Fibroblast of the aortic adventitia (primary cell): ENCODE results near the gene RCSD1. TPM values are rescaled to one million over a fixed set of nuclear protein-coding genes. Genes with fewer than 3 reads are reported as not detected.

Source experiments
- DNase-seq: peaks from one replicate; pipeline ENCODE4 v3.0.0-alpha.2; 2010; ENCODE audit warnings: low read depth
- H3K4me3 ChIP-seq: 2 replicates; pipeline ENCODE4 v1.5.1; 2011; ENCODE audit warnings: low read depth, mild to moderate bottlenecking, control low read depth, low read length, moderate library complexity
- total RNA-seq: library from RNA; depleted of rRNA; stranded (reverse); fragments of >200 nt; gene quantifications from 2 replicates; pipeline ENCODE4 v1.2.3, GENCODE V29; 2012; ENCODE audit warnings: low replicate concordance
- TF ChIP-seq, protein P1 (sequence below): IDR thresholded peaks from 2 replicates; pipeline ENCODE4 v1.5.1; 2011; ENCODE audit warnings: mild to moderate bottlenecking, low read length, control low read depth, inconsistent platforms; ENCODE audit not compliant: insufficient read depth

Gene RCSD1
- total RNA-seq, 1 donor, result not detected

DNA sequence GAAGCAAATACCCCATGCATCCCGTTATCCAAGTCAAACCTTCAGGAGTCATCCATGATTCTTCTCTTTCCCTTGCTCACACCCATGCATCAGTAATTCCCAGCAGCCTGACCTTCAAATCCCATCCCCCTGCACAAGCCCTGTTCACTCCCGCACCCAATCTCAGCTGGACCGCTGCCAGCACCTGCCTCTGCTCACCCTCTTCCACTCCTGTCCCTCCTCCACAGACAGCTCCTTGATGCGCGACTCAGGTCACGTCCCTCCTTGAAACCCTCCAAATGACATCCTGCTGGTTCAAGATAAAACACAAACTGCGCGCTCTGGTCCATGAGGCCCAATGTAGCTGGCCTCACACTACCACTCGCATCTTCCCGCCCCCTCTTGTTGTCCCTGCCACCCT is 48.4 kb downstream of the RCSD1 start:
- no peak for DNase-seq
- TF ChIP-seq, protein P1, sequence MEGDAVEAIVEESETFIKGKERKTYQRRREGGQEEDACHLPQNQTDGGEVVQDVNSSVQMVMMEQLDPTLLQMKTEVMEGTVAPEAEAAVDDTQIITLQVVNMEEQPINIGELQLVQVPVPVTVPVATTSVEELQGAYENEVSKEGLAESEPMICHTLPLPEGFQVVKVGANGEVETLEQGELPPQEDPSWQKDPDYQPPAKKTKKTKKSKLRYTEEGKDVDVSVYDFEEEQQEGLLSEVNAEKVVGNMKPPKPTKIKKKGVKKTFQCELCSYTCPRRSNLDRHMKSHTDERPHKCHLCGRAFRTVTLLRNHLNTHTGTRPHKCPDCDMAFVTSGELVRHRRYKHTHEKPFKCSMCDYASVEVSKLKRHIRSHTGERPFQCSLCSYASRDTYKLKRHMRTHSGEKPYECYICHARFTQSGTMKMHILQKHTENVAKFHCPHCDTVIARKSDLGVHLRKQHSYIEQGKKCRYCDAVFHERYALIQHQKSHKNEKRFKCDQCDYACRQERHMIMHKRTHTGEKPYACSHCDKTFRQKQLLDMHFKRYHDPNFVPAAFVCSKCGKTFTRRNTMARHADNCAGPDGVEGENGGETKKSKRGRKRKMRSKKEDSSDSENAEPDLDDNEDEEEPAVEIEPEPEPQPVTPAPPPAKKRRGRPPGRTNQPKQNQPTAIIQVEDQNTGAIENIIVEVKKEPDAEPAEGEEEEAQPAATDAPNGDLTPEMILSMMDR, result no peak
- no peak overlapping the region for H3K4me3 ChIP-seq

DNA sequence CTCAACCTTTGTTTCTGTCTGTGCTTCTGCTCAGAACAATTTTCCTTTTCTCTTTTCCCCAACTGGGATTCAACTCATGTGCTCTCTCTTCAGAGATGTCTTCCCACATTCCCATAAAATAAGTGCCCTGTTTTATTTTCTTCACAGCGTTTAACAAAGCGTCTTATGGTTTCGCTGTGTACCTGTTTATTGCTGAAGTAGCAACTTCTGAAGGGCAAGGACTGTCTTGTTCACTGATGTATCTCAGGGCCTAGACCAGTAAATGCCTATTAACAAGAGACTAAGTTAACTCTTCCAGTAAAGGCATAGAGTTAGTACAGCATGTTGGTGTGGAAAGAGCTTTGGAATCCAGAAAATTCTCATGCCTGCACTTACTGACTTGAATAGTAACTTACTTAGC is 48.8 kb downstream of the RCSD1 start:
- TF ChIP-seq, protein P1, result no peak
- DNase-seq, result no peak
- no peak overlapping the region for H3K4me3 ChIP-seq

DNA sequence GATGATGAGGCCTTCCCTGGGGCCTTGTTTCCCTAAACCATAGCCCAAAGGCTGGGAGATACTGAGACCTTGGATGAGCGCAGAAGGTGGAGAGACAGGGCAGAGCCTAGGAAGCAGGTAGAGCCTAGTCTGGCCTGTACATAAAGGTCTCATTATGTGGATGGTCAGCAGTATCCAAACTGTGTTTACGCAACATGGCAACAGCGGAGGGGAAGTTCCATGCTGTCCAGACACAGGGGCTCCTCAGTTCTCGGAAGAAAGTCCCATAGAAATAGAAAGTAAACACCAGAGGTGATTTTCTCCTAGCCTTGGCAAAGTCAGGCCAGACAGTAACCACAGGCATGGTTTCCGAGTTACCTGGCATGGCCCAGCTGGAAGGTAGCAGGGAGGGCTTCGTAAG is 49.7 kb downstream of the RCSD1 start:
- H3K4me3 ChIP-seq, result no peak overlapping the region
- DNase-seq, result no peak
- TF ChIP-seq, protein P1, result no peak

DNA sequence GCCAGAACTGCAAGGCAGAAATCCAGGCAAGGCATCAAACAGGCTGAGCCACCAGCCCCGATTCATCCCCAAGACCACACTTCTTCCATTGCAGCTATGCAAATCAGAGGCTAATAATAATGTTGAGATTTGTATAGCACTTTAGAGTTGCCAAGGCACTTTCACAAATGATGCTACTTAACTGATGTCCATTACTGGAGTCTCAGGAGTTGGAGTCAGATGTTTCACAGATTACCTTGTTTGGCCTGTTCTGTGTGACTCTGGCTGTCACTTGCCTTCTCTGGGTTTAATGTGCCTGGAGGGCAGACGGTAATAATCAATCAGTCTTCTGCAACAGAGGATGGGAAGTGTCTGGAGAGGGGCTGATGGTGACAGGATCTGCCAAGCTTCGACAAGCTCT is 51.0 kb downstream of the RCSD1 start:
- TF ChIP-seq, protein P1, result no peak
- DNase-seq, result no peak
- H3K4me3 ChIP-seq, result no peak overlapping the region

DNA sequence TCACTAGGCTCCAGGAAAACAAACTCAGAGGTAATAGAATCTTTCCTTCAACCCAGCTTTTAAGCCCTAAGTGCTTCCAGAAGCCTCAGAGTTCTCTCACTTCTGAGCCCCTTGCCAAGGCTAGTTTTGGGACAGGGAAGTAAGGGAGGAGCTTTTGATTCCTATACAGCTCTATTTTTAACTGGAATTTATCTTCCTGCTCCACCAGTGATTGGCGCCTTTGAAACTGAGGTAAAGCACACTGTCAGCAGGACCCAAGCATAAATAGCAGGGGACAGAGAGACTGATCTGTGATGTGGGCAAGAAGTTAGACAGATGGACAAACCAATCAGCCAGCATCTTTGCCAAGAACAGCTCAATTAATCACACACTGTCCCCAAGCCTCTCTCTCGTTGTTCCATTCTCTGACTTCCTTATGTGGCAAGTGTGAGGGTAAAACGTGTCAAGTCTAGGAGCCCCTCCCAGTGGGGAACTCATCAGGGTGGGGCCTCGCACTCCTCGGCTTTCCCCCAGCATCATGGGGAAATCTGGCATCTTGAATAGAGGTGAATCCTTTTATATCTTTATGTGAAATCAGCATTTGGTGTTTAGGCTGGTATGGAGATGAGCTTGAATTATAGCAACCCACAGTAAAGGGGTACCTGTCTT is 51.5 kb downstream of the RCSD1 start:
- DNase-seq, result no peak
- no peak overlapping the region for H3K4me3 ChIP-seq
- TF ChIP-seq, protein P1, result no peak

DNA sequence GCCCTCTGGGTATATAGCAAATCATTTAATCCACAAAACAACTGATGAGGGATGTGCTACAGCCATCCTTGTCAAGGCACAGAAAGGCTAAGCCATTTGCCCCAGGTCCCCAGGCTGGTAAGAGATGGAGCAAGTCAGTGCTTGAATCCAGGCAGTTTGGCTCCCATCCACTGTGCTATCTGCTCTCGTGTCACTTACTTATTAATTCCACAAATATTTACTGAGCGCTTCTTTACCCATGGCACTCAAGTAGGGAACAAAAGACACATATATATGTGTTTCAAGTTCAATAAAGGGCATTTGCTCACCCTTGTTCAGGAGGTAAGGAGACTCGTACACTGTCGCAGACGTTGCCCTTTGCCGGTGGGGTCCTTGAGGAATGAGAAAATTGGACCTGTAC is 53.2 kb downstream of the RCSD1 start:
- TF ChIP-seq, protein P1, result no peak
- no peak for DNase-seq
- H3K4me3 ChIP-seq, result no peak overlapping the region
